GM18526 (cell line): ENCODE results near the gene MIPEP.

Source experiments
- POLR2A ChIP-seq: IDR thresholded peaks from 3 replicates; pipeline ENCODE4 v1.6.1; 2011; ENCODE audit not compliant: insufficient read length; ENCODE audit errors: extremely low read depth

Gene MIPEP

GRCh38 chr13:23697772-23698313, 191.4 kb downstream of the MIPEP start:
- TF ChIP-seq POLR2A: no peak

DNA sequence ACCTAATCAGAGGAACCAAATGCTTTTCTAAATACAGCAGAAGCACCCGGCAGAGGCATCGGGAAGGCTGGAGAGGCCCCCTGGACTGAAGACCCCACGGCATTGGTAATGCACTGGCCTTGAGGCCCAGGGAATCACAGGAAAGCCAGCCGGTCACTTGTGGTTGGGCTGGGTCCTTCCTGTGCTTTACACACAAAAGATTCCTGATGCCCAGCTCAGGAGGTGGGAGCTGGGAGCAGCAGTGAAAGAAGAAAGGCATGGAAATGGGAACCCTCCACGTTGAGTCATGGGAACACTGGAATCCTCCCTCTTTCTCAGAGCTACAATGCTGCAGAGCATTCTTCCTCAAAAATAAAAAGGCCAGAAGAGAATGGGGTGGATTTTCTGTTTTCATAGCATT, 192.6 kb downstream of the MIPEP start:
- no peak for TF ChIP-seq POLR2A

DNA sequence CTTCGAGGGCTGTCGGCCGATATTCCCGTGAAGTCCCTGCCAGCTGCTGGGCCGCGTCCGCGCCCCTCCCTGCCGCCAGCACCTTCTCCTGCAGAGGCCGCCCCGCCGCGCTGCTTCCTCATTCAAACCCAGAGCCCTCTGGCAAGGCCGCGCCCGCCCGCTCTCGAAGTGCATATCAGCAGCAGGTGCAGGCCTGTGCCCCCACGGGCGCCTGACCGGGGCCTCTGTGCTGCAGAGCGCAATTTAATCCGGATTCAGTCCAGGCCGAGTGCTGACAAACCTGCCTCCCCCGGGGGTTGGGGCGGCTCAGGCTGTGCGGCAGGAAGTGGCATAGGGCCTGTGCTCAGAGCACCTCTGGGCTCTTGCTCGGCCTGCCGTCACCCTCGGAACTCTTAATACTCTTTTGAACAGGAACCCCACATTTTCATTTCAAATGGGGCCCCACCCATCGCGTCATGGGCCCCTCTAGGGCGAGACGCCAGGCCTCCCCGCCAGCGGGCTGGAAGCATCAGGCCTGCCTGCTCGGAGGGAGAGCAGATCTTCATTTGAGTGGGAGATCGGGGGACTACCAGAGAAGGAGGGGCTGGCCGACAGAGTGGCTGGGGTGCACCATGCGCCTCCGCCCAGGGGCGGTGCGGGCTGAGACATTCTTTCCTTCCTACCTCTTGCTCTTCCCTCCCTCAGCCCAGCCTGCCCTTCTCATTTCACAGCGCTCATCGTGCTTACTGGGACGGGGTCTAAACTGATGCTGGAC, 193.3 kb downstream of the MIPEP start:
- TF ChIP-seq POLR2A: peak; percentile 20

- TF ChIP-seq POLR2A: no peak
Measured at GRCh38 chr13:23695196-23695595, 194.0 kb downstream of the MIPEP start.

GRCh38 chr13:23692816-23693215, 196.4 kb downstream of the MIPEP start:
- TF ChIP-seq POLR2A: no peak

- no peak for TF ChIP-seq POLR2A
Measured at GRCh38 chr13:23690668-23691067, 198.5 kb downstream of the MIPEP start.

DNA sequence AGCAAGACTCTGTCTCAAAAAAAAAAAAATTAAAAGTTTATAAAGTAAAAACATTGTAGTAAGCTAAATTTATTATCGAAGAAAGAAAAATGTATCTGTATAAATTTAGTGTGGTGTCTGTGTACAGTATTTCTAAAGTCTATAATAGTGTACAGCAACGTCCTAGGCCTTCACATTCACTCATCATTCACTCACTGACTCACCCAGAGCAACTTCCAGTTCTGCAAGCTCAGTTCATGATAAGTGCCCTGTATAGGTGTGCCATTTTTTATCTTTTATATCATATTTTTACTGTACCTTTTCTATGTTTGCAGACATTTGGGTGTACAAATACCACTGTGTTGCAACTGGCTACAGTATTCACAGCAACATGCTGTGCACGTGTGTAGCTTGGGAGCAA, 200.9 kb downstream of the MIPEP start:
- no peak for TF ChIP-seq POLR2A

- no peak for TF ChIP-seq POLR2A
Measured at GRCh38 chr13:23687614-23688013, 201.6 kb downstream of the MIPEP start.

DNA sequence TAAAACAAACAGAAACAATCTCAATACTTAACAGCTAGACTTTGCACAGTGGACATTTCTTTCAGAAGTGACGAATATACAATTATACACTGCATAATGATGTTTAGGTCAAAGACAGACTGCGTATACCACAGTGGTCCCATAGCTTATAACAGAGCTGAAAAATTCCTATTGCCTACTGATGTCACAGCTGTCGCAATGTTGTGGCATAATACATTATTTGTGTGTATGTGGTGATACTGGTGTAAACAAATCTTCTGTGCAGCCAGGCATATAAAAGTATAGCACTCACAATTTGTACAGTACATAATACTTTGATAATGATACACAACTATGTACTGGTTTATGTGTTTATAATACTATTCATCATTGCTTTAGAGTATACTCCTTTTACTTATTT, 202.3 kb downstream of the MIPEP start:
- no peak for TF ChIP-seq POLR2A

GRCh38 chr13:23685416-23685815, 203.8 kb downstream of the MIPEP start:
- TF ChIP-seq POLR2A: no peak

GRCh38 chr13:23684647-23685046, 204.6 kb downstream of the MIPEP start:
- TF ChIP-seq POLR2A: no peak

- TF ChIP-seq POLR2A: no peak
Measured at GRCh38 chr13:23683084-23683483, 206.1 kb downstream of the MIPEP start.

- TF ChIP-seq POLR2A: no peak
Measured at GRCh38 chr13:23680845-23681669, 208.1 kb downstream of the MIPEP start.
